ENCODE results near the gene FCER1G.

DNA sequence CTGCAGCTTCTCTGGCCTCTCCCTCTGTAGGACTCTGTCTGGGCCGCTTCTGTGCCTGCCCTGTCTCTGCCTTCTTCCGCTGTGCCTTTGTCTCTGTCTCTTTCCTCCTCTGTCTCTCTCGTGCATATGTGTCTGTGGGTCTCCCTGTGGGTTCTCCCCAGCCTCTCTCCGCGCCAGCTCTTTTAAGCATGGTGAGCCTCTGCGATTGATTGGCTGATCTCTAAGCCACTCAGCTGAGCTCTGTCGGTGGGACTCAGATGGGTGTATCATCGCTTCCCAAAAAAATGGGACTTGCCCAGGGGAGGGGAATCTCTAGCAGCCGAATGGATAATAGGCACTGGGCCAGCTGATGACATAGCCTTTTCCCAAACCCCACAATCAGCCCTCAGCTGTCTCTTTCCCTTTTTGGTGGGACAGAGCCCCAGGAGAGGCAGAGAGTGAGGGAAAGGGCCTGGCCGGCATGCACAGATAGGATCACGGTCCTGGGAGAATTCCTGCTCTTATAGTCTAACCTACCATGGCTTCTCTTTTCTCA, 16.1 kb upstream of the FCER1G start, which contains the start of gene ADAMTS4:
- no peak for TF ChIP-seq EZH2 (IDR thresholded peaks at IDR 0.05; ENCODE audit: borderline replicate concordance, low read length)
- TF ChIP-seq, protein P1, sequence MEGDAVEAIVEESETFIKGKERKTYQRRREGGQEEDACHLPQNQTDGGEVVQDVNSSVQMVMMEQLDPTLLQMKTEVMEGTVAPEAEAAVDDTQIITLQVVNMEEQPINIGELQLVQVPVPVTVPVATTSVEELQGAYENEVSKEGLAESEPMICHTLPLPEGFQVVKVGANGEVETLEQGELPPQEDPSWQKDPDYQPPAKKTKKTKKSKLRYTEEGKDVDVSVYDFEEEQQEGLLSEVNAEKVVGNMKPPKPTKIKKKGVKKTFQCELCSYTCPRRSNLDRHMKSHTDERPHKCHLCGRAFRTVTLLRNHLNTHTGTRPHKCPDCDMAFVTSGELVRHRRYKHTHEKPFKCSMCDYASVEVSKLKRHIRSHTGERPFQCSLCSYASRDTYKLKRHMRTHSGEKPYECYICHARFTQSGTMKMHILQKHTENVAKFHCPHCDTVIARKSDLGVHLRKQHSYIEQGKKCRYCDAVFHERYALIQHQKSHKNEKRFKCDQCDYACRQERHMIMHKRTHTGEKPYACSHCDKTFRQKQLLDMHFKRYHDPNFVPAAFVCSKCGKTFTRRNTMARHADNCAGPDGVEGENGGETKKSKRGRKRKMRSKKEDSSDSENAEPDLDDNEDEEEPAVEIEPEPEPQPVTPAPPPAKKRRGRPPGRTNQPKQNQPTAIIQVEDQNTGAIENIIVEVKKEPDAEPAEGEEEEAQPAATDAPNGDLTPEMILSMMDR (IDR thresholded peaks at IDR 0.05; ENCODE audit: low read length): no peak
